GM19463 (cell line): ENCODE results near the gene RUNX2.
"Not testable (repeated sequence)": the region's sequence is repeated elsewhere in the genome, so short reads cannot be mapped to it uniquely, and the experiment has no call there.

ENCODE experiments used
- ATAC-seq: cut with Tn5 transposase; IDR thresholded peaks from one replicate; pipeline ENCODE4 v1.9.1; 2021; ENCODE audit warnings: mild to moderate bottlenecking, moderate library complexity; ENCODE audit not compliant: unreplicated experiment

The RUNX2 gene

GRCh38 chr6:45450132-45450531 is 122.0 kb downstream of the RUNX2 start:
- no peak for ATAC-seq

- no peak for ATAC-seq
These were observed 122.7 kb downstream of the RUNX2 start for GRCh38 chr6:45450831-45451230.

- ATAC-seq, result no peak
These were observed 126.1 kb downstream of the RUNX2 start for GRCh38 chr6:45454008-45454911.

- ATAC-seq, result no peak
These were observed 127.3 kb downstream of the RUNX2 start for GRCh38 chr6:45455408-45455807.

GRCh38 chr6:45457141-45457540 is 129.0 kb downstream of the RUNX2 start:
- ATAC-seq, result no peak

GRCh38 chr6:45458672-45459071 is 130.5 kb downstream of the RUNX2 start:
- no peak for ATAC-seq

- no peak for ATAC-seq
These were observed 132.0 kb downstream of the RUNX2 start for GRCh38 chr6:45460166-45460565.

GRCh38 chr6:45461486-45461885 is 133.4 kb downstream of the RUNX2 start:
- ATAC-seq, result no peak

- ATAC-seq, result no peak
These were observed 134.3 kb downstream of the RUNX2 start for GRCh38 chr6:45462190-45463134.

- no peak for ATAC-seq
These were observed 136.6 kb downstream of the RUNX2 start for GRCh38 chr6:45464685-45465084.

GRCh38 chr6:45466686-45467085 is 138.6 kb downstream of the RUNX2 start:
- no peak for ATAC-seq

- ATAC-seq, result not testable (repeated sequence)
These were observed 139.3 kb downstream of the RUNX2 start for GRCh38 chr6:45467417-45467816.

GRCh38 chr6:45467853-45468252 is 139.7 kb downstream of the RUNX2 start:
- ATAC-seq, result no peak

GRCh38 chr6:45469663-45470062 is 141.5 kb downstream of the RUNX2 start:
- ATAC-seq, result no peak

GRCh38 chr6:45470131-45470738 is 142.1 kb downstream of the RUNX2 start:
- ATAC-seq, result no peak

- ATAC-seq, result no peak
These were observed 144.3 kb downstream of the RUNX2 start for GRCh38 chr6:45472382-45472781.

- ATAC-seq, result no peak
These were observed 145.2 kb downstream of the RUNX2 start for GRCh38 chr6:45473121-45473993.

GRCh38 chr6:45474376-45474775 is 146.2 kb downstream of the RUNX2 start:
- no peak for ATAC-seq

- no peak for ATAC-seq
These were observed 148.2 kb downstream of the RUNX2 start for GRCh38 chr6:45476341-45476740.

GRCh38 chr6:45477278-45477677 is 149.1 kb downstream of the RUNX2 start:
- no peak for ATAC-seq
